ENCODE results near the gene PEX14.

The PEX14 gene

DNA sequence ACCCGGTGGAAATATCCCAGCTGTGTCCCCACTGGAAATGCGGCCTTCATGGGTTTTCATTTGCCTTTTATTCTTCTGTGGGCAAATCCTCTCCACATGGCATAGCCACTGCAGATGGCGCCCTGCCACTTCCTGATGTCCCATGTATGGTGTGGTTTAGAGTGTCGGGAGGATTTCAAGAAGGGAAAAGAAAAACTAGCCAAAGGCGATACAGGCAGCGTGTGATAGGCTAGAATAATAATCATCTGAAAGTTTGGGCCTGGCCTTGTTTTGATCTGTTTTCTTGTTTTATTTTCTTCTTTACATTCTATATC, 123.6 kb downstream of the PEX14 start:
- Histone ChIP-seq H2AFZ (ENCODE audit: low read length) (no peak overlapping the region), H3K79me2 (ENCODE audit: insufficient read depth, low read length) (no peaks in the 10 kb centered on the region), H3K9ac (ENCODE audit: low read length) (no peak overlapping the region), H3K4me3 (ENCODE audit: low read depth, low read length, poor library complexity, severe bottlenecking) (no peak overlapping the region), H3K4me2 (ENCODE audit: low read length) (no peak overlapping the region), H3F3A (ENCODE audit: insufficient read depth, low read length) (no peaks in the 10 kb centered on the region), H3K9me2 (ENCODE audit: low read depth, low read length) (no peaks in the 10 kb centered on the region), H3K36me3 (ENCODE audit: insufficient read depth, low read length) (no peaks in the 10 kb centered on the region), H4K20me1 (ENCODE audit: insufficient read depth, low read length) (no peaks in the 10 kb centered on the region), H3K27ac (ENCODE audit: low read depth, low read length, poor library complexity, severe bottlenecking) (no peak overlapping the region), H3K27me3 (ENCODE audit: insufficient read depth, low read length) (no peaks in the 10 kb centered on the region), H3K4me1 (ENCODE audit: insufficient read depth, low read length, severe bottlenecking) (no peaks in the 10 kb centered on the region), H3K9me3 (ENCODE audit: low read length) (no peaks in the 10 kb centered on the region)
- TF ChIP-seq EZH2 (IDR thresholded peaks at IDR 0.05; ENCODE audit: borderline replicate concordance, low read length): no peak
- TF ChIP-seq, protein P1, sequence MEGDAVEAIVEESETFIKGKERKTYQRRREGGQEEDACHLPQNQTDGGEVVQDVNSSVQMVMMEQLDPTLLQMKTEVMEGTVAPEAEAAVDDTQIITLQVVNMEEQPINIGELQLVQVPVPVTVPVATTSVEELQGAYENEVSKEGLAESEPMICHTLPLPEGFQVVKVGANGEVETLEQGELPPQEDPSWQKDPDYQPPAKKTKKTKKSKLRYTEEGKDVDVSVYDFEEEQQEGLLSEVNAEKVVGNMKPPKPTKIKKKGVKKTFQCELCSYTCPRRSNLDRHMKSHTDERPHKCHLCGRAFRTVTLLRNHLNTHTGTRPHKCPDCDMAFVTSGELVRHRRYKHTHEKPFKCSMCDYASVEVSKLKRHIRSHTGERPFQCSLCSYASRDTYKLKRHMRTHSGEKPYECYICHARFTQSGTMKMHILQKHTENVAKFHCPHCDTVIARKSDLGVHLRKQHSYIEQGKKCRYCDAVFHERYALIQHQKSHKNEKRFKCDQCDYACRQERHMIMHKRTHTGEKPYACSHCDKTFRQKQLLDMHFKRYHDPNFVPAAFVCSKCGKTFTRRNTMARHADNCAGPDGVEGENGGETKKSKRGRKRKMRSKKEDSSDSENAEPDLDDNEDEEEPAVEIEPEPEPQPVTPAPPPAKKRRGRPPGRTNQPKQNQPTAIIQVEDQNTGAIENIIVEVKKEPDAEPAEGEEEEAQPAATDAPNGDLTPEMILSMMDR (IDR thresholded peaks at IDR 0.05; ENCODE audit: low read length): no peak

DNA sequence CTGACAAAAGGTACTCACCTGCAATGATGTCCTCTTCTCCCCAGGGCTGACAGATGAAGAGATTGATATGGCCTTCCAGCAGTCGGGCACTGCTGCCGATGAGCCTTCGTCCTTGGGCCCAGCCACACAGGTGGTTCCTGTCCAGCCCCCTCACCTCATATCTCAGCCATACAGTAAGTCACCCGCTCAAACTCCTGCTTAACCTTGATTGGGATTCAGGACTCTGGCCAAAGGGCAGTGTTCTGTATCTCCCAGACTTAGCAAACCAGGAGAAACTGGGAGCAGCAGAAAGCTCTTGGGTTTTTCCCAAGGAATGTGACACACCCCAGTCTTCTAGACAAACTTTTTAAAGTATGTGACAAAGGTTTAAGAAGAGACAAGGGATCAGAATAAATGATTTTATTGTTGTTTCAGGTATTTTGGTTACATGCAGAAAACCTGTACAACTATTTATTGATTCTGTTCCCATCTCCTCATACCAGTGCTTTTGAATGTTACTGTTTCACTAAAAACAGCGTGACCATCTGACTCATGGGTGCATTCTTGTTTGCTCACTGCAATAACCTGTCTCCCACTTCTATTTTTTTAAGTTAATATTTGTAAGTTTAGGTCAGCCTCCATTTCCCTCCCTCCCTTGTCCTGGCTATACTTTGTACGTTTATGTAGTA, 124.6 kb downstream of the PEX14 start:
- Histone ChIP-seq H3F3A (ENCODE audit: insufficient read depth, low read length) (no peaks in the 10 kb centered on the region), H3K4me1 (ENCODE audit: insufficient read depth, low read length, severe bottlenecking) (no peaks in the 10 kb centered on the region), H3K27me3 (ENCODE audit: insufficient read depth, low read length) (no peaks in the 10 kb centered on the region), H3K4me3 (ENCODE audit: low read depth, low read length, poor library complexity, severe bottlenecking) (no peak overlapping the region), H4K20me1 (ENCODE audit: insufficient read depth, low read length) (no peaks in the 10 kb centered on the region), H3K9me2 (ENCODE audit: low read depth, low read length) (no peaks in the 10 kb centered on the region), H3K27ac (ENCODE audit: low read depth, low read length, poor library complexity, severe bottlenecking) (no peak overlapping the region), H3K9me3 (ENCODE audit: low read length) (no peaks in the 10 kb centered on the region), H3K79me2 (ENCODE audit: insufficient read depth, low read length) (no peaks in the 10 kb centered on the region), H3K9ac (ENCODE audit: low read length) (no peak overlapping the region), H2AFZ (ENCODE audit: low read length) (no peak overlapping the region), H3K4me2 (ENCODE audit: low read length) (no peak overlapping the region), H3K36me3 (ENCODE audit: insufficient read depth, low read length) (no peaks in the 10 kb centered on the region)
- TF ChIP-seq, protein P1 (IDR thresholded peaks at IDR 0.05; ENCODE audit: low read length): no peak
- no peak for TF ChIP-seq EZH2 (IDR thresholded peaks at IDR 0.05; ENCODE audit: borderline replicate concordance, low read length)

DNA sequence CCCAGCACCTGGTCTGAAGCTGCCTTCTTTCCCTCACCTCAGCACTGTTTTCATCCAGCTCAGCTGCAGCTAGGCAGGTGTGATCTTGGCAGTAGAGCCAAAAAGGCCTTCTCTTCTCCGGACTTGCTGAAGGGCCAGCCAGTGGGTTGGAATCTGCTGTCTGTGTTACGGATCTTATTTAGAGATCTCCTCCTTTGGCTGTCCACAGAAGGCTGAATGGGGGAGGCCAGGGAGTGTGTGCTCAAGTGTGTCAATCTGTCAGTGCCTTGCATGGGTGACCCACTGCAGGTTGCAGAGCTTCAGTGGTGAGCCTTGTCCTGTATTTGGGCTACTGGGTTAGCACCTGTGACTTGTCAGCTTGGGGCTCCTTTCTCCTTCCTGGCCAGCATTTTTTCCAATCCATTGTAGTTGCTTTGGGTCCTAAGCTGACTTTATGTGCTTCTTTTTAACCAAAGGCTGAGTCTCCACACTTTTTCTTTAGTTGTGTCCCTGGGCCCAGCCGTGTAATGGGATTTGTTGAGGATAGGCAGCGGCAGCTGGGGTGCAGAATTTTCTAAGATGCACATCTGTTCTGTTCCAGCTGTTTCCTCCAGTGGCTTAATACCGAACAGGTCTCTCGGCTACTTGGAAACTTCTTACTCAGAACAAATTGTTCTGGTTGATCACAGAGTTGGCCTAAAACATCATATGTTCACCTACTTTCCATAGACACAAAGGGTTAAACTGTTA, 126.8 kb downstream of the PEX14 start:
- H3K4me3 ChIP-seq (ENCODE audit: low read depth, low read length, poor library complexity, severe bottlenecking): no peak overlapping the region
- no peaks in the 10 kb centered on the region for H3K27me3 ChIP-seq (ENCODE audit: insufficient read depth, low read length)
- no peaks in the 10 kb centered on the region for H3F3A ChIP-seq (ENCODE audit: insufficient read depth, low read length)
- H3K4me1 ChIP-seq (ENCODE audit: insufficient read depth, low read length, severe bottlenecking): no peaks in the 10 kb centered on the region
- H3K4me2 ChIP-seq (ENCODE audit: low read length): no peak overlapping the region
- no peaks in the 10 kb centered on the region for H3K36me3 ChIP-seq (ENCODE audit: insufficient read depth, low read length)
- H3K9ac ChIP-seq (ENCODE audit: low read length): no peak overlapping the region
- H3K9me2 ChIP-seq (ENCODE audit: low read depth, low read length): no peaks in the 10 kb centered on the region
- H3K27ac ChIP-seq (ENCODE audit: low read depth, low read length, poor library complexity, severe bottlenecking): no peak overlapping the region
- no peak overlapping the region for H2AFZ ChIP-seq (ENCODE audit: low read length)
- H3K9me3 ChIP-seq (ENCODE audit: low read length): no peaks in the 10 kb centered on the region
- H3K79me2 ChIP-seq (ENCODE audit: insufficient read depth, low read length): no peaks in the 10 kb centered on the region
- H4K20me1 ChIP-seq (ENCODE audit: insufficient read depth, low read length): no peaks in the 10 kb centered on the region
- TF ChIP-seq EZH2 (IDR thresholded peaks at IDR 0.05; ENCODE audit: borderline replicate concordance, low read length): no peak
- TF ChIP-seq, protein P1 (IDR thresholded peaks at IDR 0.05; ENCODE audit: low read length): no peak
